Hepatocyte (in vitro differentiated cells): Measurements from ENCODE around the gene TMPRSS5. TPM values are rescaled to one million over a fixed set of nuclear protein-coding genes. Genes with fewer than 3 reads are reported as not detected.

Source experiments
- DNase-seq: peaks from one replicate; pipeline ENCODE4 v3.0.0-alpha.2; 2016; ENCODE audit warnings: low spot score
- H2AFZ ChIP-seq: fragments of 200-600 bp; sonication (generic); 2 replicates; pipeline ENCODE4 v1.6.0; 2016; ENCODE audit warnings: antibody characterized with exemption, mild to moderate bottlenecking
- H3K27ac ChIP-seq: fragments of 200-600 bp; sonication (generic); 2 replicates; pipeline ENCODE4 v1.5.1; 2016; ENCODE audit warnings: mild to moderate bottlenecking
- H3K27me3 ChIP-seq: fragments of 200-600 bp; sonication (generic); 2 replicates; pipeline ENCODE4 v1.6.1; 2016
- H3K36me3 ChIP-seq: fragments of 200-600 bp; sonication (generic); replicated peaks from 2 replicates; pipeline ENCODE4 v1.5.1; 2016; ENCODE audit warnings: low read depth; ENCODE audit not compliant: insufficient read depth
- H3K4me1 ChIP-seq: fragments of 200-600 bp; sonication (generic); 2 replicates; pipeline ENCODE4 v1.5.1; 2016; ENCODE audit warnings: mild to moderate bottlenecking, moderate library complexity; ENCODE audit not compliant: insufficient read depth
- H3K4me2 ChIP-seq: fragments of 200-600 bp; sonication (generic); 2 replicates; pipeline ENCODE4 v1.6.0; 2016
- H3K4me3 ChIP-seq: fragments of 200-600 bp; sonication (generic); 2 replicates; pipeline ENCODE4 v1.5.1; 2016; ENCODE audit warnings: mild to moderate bottlenecking
- H3K79me2 ChIP-seq: fragments of 200-600 bp; sonication (generic); 2 replicates; pipeline ENCODE4 v1.6.0; 2017; ENCODE audit warnings: mild to moderate bottlenecking
- H3K9me2 ChIP-seq: fragments of 200-600 bp; sonication (generic); replicated peaks from 2 replicates; pipeline ENCODE4 v1.6.0; 2017; ENCODE audit warnings: mild to moderate bottlenecking; ENCODE audit not compliant: insufficient read depth
- H3K9me3 ChIP-seq: fragments of 200-600 bp; sonication (generic); 2 replicates; pipeline ENCODE4 v1.5.1; 2016; ENCODE audit warnings: low read depth, mild to moderate bottlenecking
- H4K20me1 ChIP-seq: fragments of 200-600 bp; sonication (generic); 2 replicates; pipeline ENCODE4 v1.6.0; 2016; ENCODE audit warnings: mild to moderate bottlenecking; ENCODE audit not compliant: insufficient read depth, poor library complexity, severe bottlenecking
- CTCF ChIP-seq: fragments of 200-600 bp; sonication (generic); IDR thresholded peaks from 2 replicates; pipeline ENCODE4 v1.5.1; 2016; ENCODE audit warnings: antibody characterized with exemption, mild to moderate bottlenecking; ENCODE audit not compliant: poor library complexity
- EZH2 ChIP-seq: fragments of 200-600 bp; sonication (generic); IDR thresholded peaks from 2 replicates; pipeline ENCODE4 v1.6.1; 2016; ENCODE audit warnings: antibody characterized with exemption, mild to moderate bottlenecking, borderline replicate concordance
- EZH2phosphoT487 ChIP-seq: fragments of 200-600 bp; sonication (generic); IDR thresholded peaks from one replicate; pipeline ENCODE4 v1.6.1; 2018; ENCODE audit warnings: antibody characterized with exemption, mild to moderate bottlenecking, low read depth, moderate library complexity; ENCODE audit not compliant: unreplicated experiment, severe bottlenecking
- WGBS: methylation state at CpG from one replicate; pipeline ENCODE4 v1.1.6; 2016; ENCODE audit warnings: low lambda C conversion rate; ENCODE audit errors: missing lambda C conversion rate; 5-methylcytosine and 5-hydroxymethylcytosine counted together
- polyA plus RNA-seq: library from polyadenylated mRNA; unstranded; fragments of >200 nt; fragmentation: Nextera tagmentation; extraction: Ambion mirVana; gene quantifications from 2 replicates; pipeline ENCODE4 v1.2.1, GENCODE V29; 2016
- total RNA-seq: library from RNA; depleted of rRNA; stranded (reverse); fragments of >200 nt; gene quantifications from 2 replicates; pipeline ENCODE4 v1.2.3, GENCODE V29; 2014

TMPRSS5 gene
- total and polyA plus RNA-seq, 2 experiments from 2014 or later: 0.20 to 0.63 TPM

- no peak overlapping the region for H3K27ac ChIP-seq
- 95% methylated on average over 3 of the region's 3 CpGs for WGBS
- H2AFZ ChIP-seq: no peak overlapping the region
- peaks cover 12% of the 10 kb centered on the region for H3K4me1 ChIP-seq
- no peaks in the 10 kb centered on the region for H3K79me2 ChIP-seq
- H3K4me3 ChIP-seq: no peak overlapping the region
- TF ChIP-seq EZH2 (no peak), EZH2phosphoT487 (no peak), CTCF (no peak)
- H3K36me3 ChIP-seq: no peaks in the 10 kb centered on the region
- H3K9me3 ChIP-seq: no peaks in the 10 kb centered on the region
- DNase-seq: no peak
- no peaks in the 10 kb centered on the region for H4K20me1 ChIP-seq
- H3K27me3 ChIP-seq: no peaks in the 10 kb centered on the region
- no peaks in the 10 kb centered on the region for H3K9me2 ChIP-seq
- no peak overlapping the region for H3K4me2 ChIP-seq
Measured at GRCh38 chr11:113728814-113729213, 22.7 kb upstream of the TMPRSS5 start.

GRCh38 chr11:113725913-113726312 is 19.8 kb upstream of the TMPRSS5 start:
- no peak overlapping the region for H2AFZ ChIP-seq
- H3K9me3 ChIP-seq: no peaks in the 10 kb centered on the region
- H3K79me2 ChIP-seq: no peaks in the 10 kb centered on the region
- TF ChIP-seq EZH2 (no peak), CTCF (no peak), EZH2phosphoT487 (no peak)
- no peaks in the 10 kb centered on the region for H3K27me3 ChIP-seq
- peak; percentile 59 for DNase-seq
- H3K4me3 ChIP-seq: no peak overlapping the region
- 61% methylated on average over 3 of the region's 3 CpGs for WGBS
- H4K20me1 ChIP-seq: no peaks in the 10 kb centered on the region
- H3K4me1 ChIP-seq: peaks cover 19% of the 10 kb centered on the region
- peak overlapping the region; percentile 17 for H3K4me2 ChIP-seq
- H3K9me2 ChIP-seq: no peaks in the 10 kb centered on the region
- peak overlapping the region; percentile 77 for H3K27ac ChIP-seq
- H3K36me3 ChIP-seq: no peaks in the 10 kb centered on the region

- H3K4me1 ChIP-seq: peaks cover 19% of the 10 kb centered on the region
- H3K36me3 ChIP-seq: no peaks in the 10 kb centered on the region
- H3K9me3 ChIP-seq: no peaks in the 10 kb centered on the region
- no peak for DNase-seq
- no peaks in the 10 kb centered on the region for H3K27me3 ChIP-seq
- H3K27ac ChIP-seq: peak overlapping the region; percentile 76
- H3K4me3 ChIP-seq: no peak overlapping the region
- 84% methylated on average over 5 of the region's 5 CpGs for WGBS
- H3K79me2 ChIP-seq: no peaks in the 10 kb centered on the region
- no peak overlapping the region for H3K4me2 ChIP-seq
- H3K9me2 ChIP-seq: no peaks in the 10 kb centered on the region
- H2AFZ ChIP-seq: no peak overlapping the region
- no peaks in the 10 kb centered on the region for H4K20me1 ChIP-seq
- no peak for TF ChIP-seq EZH2
- TF ChIP-seq CTCF: no peak
- TF ChIP-seq EZH2phosphoT487: no peak
Measured at GRCh38 chr11:113725407-113725806, 19.3 kb upstream of the TMPRSS5 start.

GRCh38 chr11:113724778-113725177 is 18.7 kb upstream of the TMPRSS5 start:
- H3K9me2 ChIP-seq: no peaks in the 10 kb centered on the region
- H3K27ac ChIP-seq: peak overlapping the region; percentile 76
- DNase-seq: no peak
- no peaks in the 10 kb centered on the region for H4K20me1 ChIP-seq
- no peaks in the 10 kb centered on the region for H3K79me2 ChIP-seq
- TF ChIP-seq CTCF: no peak
- no peak for TF ChIP-seq EZH2
- TF ChIP-seq EZH2phosphoT487: no peak
- peaks cover 19% of the 10 kb centered on the region for H3K4me1 ChIP-seq
- no peak overlapping the region for H2AFZ ChIP-seq
- H3K4me2 ChIP-seq: no peak overlapping the region
- H3K9me3 ChIP-seq: no peaks in the 10 kb centered on the region
- no peak overlapping the region for H3K4me3 ChIP-seq
- H3K27me3 ChIP-seq: no peaks in the 10 kb centered on the region
- H3K36me3 ChIP-seq: no peaks in the 10 kb centered on the region
- WGBS: 89% methylated on average over 3 of the region's 3 CpGs
